Keratinocyte (primary cell): ENCODE data around the gene KLHL10.

Source experiments
- CTCF ChIP-seq, 3 experiments: IDR thresholded peaks in 1 of 3; conservative IDR thresholded peaks in 1 of 3; optimal IDR thresholded peaks in 1 of 3; 2 replicates in 2 of 3; 3 replicates in 1 of 3; pipeline versions ENCODE3 to v1.5.1; 2011; ENCODE audit warnings: low read length in 3 of 3, mild to moderate bottlenecking in 3 of 3, moderate library complexity in 2 of 3, control low read depth in 1 of 3, inconsistent platforms in 1 of 3; ENCODE audit not compliant: insufficient read depth in 2 of 3; ENCODE audit errors: extremely low read depth in 1 of 3
- EZH2 ChIP-seq: IDR thresholded peaks from one replicate; pipeline ENCODE4 v1.6.1; 2012; ENCODE audit warnings: inconsistent platforms, mild to moderate bottlenecking, low read length, moderate library complexity

DNA sequence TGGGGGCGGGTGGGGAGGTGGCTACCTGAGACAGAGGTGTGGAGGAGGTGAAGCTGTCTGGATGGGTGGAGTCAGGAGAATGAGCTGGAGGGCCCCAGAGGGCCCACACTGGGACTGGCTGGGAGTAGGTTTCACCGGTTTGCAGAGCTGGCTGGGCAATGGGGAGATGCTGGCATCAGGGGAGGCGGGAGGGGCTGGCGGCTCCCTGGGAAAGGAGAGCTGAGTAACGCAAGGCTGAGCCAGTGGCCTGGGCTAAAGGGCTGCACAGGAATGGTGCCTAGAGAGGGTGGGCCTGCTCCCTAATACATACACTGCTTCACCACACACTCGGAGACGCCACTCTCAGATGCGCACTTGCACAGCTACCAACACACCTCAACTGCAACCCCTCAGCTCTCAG, 38.3 kb upstream of the KLHL10 start:
- TF ChIP-seq CTCF (optimal IDR thresholded peaks at IDR 0.05 in 1 of 3, IDR thresholded peaks at IDR 0.05 in 1 of 3, conservative IDR thresholded peaks at IDR 0.05 in 1 of 3; ENCODE audit: extremely low read depth in 1 of 3, insufficient read depth in 2 of 3, low read length in 3 of 3) (no peak), EZH2 (no peak)
